Activated CD8-positive, alpha-beta T cell treated with anti-CD3 and anti-CD28 coated beads for 36 hours (primary cell): ENCODE measurements around the gene FBXW7. TPM values are rescaled to one million over a fixed set of nuclear protein-coding genes. Genes with fewer than 3 reads are reported as not detected.

Source experiments
- ATAC-seq: fragments of 200-7000 bp; cut with Tn5 transposase; one replicate; pipeline ENCODE4 v1.10.0; 2021; ENCODE audit warnings: mild to moderate bottlenecking, moderate library complexity
- CTCF ChIA-PET: fragments of 350-600 bp; sonication (Branson Sonifier 250); formaldehyde crosslinking; loops from one replicate; lab custom pipeline; 2021; ENCODE audit warnings: antibody characterized with exemption; lab: Charles Lee
- POLR2A ChIA-PET: fragments of 350-600 bp; sonication (Branson Sonifier 250); formaldehyde crosslinking; loops from one replicate; lab custom pipeline; 2021; ENCODE audit warnings: antibody characterized with exemption; lab: Charles Lee
- DNase-seq: peaks from one replicate; pipeline ENCODE4 v3.0.0-alpha.2; 2020
- H3K27ac Mint-ChIP-seq: one replicate; pipeline ENCODE4 v1.8.0; 2021; ENCODE audit warnings: mild to moderate bottlenecking, mixed read lengths
- H3K27me3 Mint-ChIP-seq: one replicate; pipeline ENCODE4 v1.8.0; 2021; ENCODE audit warnings: mixed read lengths
- H3K36me3 Mint-ChIP-seq: one replicate; pipeline ENCODE4 v1.8.0; 2021; ENCODE audit warnings: low read depth, mixed read lengths
- H3K4me1 Mint-ChIP-seq: one replicate; pipeline ENCODE4 v1.8.0; 2021; ENCODE audit warnings: low read depth, mixed read lengths
- H3K4me3 Mint-ChIP-seq: one replicate; pipeline ENCODE4 v1.8.0; 2021; ENCODE audit warnings: mild to moderate bottlenecking, moderate library complexity, mixed read lengths
- H3K9me3 Mint-ChIP-seq: one replicate; pipeline ENCODE4 v1.8.0; 2021; ENCODE audit warnings: mixed read lengths
- intact Hi-C: fragments of 100-400 bp; cut with micrococcal nuclease; formaldehyde crosslinking; loops from one replicate; pipeline ENCODE4 v1.10.0; 2022
- total RNA-seq, 2 experiments: library from RNA; stranded (reverse); gene quantifications; one replicate each; pipeline ENCODE4 v1.2.3, GENCODE V29; 2021
- TF ChIP-seq, protein P1 (sequence below): fragments of 200-600 bp; IDR thresholded peaks from one replicate; pipeline ENCODE4 v1.8.0; 2022; ENCODE audit warnings: antibody characterized with exemption, mild to moderate bottlenecking

Gene FBXW7
- total RNA-seq, 2 experiments from 2014 or later: 32.6 to 35.1 TPM

GRCh38 chr4:152394791-152395190 lies 141.1 kb downstream of the FBXW7 start:
- CTCF ChIA-PET: interaction anchor here (0.9 to 1.1 kb wide), 2 partner anchors 13 to 29 kb away, joined by 3 read pairs; no protein-coding TSS in a partner anchor
- intact Hi-C loops: no loop called here
- Mint-ChIP-seq H3K27ac (no peak overlapping the region), H3K4me1 (peaks cover 29% of the 10 kb centered on the region), H3K36me3 (peaks cover 5% of the 10 kb centered on the region), H3K27me3 (no peaks in the 10 kb centered on the region), H3K4me3 (no peak overlapping the region), H3K9me3 (no peaks in the 10 kb centered on the region)
- TF ChIP-seq, protein P1, sequence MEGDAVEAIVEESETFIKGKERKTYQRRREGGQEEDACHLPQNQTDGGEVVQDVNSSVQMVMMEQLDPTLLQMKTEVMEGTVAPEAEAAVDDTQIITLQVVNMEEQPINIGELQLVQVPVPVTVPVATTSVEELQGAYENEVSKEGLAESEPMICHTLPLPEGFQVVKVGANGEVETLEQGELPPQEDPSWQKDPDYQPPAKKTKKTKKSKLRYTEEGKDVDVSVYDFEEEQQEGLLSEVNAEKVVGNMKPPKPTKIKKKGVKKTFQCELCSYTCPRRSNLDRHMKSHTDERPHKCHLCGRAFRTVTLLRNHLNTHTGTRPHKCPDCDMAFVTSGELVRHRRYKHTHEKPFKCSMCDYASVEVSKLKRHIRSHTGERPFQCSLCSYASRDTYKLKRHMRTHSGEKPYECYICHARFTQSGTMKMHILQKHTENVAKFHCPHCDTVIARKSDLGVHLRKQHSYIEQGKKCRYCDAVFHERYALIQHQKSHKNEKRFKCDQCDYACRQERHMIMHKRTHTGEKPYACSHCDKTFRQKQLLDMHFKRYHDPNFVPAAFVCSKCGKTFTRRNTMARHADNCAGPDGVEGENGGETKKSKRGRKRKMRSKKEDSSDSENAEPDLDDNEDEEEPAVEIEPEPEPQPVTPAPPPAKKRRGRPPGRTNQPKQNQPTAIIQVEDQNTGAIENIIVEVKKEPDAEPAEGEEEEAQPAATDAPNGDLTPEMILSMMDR: no peak
- DNase-seq (no peak), ATAC-seq (no peak)
- POLR2A ChIA-PET: no interaction called here

DNA sequence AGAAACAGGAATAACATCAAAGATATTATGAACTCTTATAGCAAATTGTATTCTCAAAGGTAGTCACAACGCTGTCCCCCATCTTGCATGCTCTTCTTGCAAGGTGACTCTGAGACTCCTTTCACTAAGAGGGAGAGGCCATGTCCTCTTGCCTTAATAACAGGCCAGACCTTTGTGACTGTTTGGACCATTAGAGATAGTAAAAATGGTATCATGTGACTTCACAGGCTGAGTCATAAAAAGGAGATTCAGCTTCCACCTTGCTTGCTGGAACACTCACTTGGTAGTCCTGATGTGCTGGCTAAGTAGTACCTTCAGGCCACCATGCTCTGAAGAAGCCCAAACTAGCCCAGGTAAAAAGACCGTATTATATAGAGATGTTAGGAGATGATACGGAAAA lies 143.8 kb downstream of the FBXW7 start:
- intact Hi-C loops: no loop called here
- DNase-seq (no peak), ATAC-seq (no peak)
- H3K4me1 Mint-ChIP-seq: peaks cover 26% of the 10 kb centered on the region
- ChIA-PET POLR2A (no interaction called here), CTCF (interaction anchor here (0.9 kb wide), 1 partner anchor 346 kb away, joined by 3 read pairs; no protein-coding TSS in a partner anchor)
- H3K4me3 Mint-ChIP-seq: no peak overlapping the region
- H3K9me3 Mint-ChIP-seq: no peaks in the 10 kb centered on the region
- TF ChIP-seq, protein P1: no peak
- peaks cover 6% of the 10 kb centered on the region for H3K36me3 Mint-ChIP-seq
- H3K27me3 Mint-ChIP-seq: no peaks in the 10 kb centered on the region
- no peak overlapping the region for H3K27ac Mint-ChIP-seq

DNA sequence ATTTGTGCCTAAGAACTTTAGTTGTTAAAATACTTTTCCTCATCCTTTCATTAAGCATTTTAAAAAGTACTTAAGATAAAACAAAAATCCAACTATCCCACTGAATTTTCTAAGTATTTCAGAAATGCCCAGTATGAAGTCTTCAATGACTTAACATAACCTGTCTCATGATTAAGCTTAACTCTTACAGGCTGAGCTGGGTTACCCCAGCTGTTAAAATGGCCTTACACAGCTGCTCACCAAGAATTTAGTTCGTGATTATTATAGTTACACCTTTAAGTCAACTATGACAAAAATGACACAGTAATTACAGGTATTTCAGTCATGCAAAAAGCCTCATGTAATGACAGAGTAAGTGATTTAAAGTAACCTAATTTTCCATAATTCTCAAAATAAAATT lies 145.7 kb downstream of the FBXW7 start:
- CTCF ChIA-PET: interaction anchor here (2.4 kb wide), 1 partner anchor 18 kb away, joined by 7 read pairs; no protein-coding TSS in a partner anchor
- POLR2A ChIA-PET: no interaction called here
- Mint-ChIP-seq H3K27me3 (no peaks in the 10 kb centered on the region), H3K4me3 (no peak overlapping the region), H3K27ac (no peak overlapping the region), H3K9me3 (no peaks in the 10 kb centered on the region), H3K36me3 (peaks cover 6% of the 10 kb centered on the region), H3K4me1 (peaks cover 19% of the 10 kb centered on the region)
- DNase-seq (no peak), ATAC-seq (no peak)
- TF ChIP-seq, protein P1: no peak
- intact Hi-C loops: no loop called here

- ChIA-PET CTCF (interaction anchor here (2.4 kb wide), 1 partner anchor 19 kb away, joined by 7 read pairs; no protein-coding TSS in a partner anchor), POLR2A (interaction anchor here (0.9 kb wide), 1 partner anchor 196 kb away, joined by 4 read pairs; no protein-coding TSS in a partner anchor)
- DNase-seq (no peak), ATAC-seq (no peak)
- intact Hi-C loops: no loop called here
- Mint-ChIP-seq H3K27me3 (no peaks in the 10 kb centered on the region), H3K4me1 (peaks cover 13% of the 10 kb centered on the region), H3K4me3 (no peak overlapping the region), H3K36me3 (peaks cover 6% of the 10 kb centered on the region), H3K9me3 (no peaks in the 10 kb centered on the region), H3K27ac (no peak overlapping the region)
- TF ChIP-seq, protein P1: no peak
Measured at GRCh38 chr4:152389359-152389758, 146.5 kb downstream of the FBXW7 start.

DNA sequence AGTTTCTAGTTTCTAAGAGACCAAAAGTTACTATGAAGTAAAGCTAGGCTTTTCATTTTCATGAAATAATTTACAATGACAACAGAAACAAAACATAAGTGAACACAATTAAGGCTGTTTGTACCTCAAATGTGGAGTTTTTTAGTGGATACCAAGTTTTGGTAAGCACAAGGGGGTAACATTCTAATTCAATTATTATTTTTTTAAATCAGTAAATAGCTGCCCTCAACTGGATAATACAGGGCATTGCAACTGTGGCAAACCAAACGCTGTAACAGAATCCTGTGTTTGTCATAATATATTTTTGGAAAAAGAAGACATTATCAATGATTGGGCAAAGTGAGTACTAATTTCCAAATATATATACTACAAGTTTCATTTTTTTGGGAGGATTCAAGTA lies 150.3 kb downstream of the FBXW7 start:
- no peaks in the 10 kb centered on the region for H3K27me3 Mint-ChIP-seq
- intact Hi-C loops: no loop called here
- no peak for DNase-seq
- H3K4me3 Mint-ChIP-seq: no peak overlapping the region
- ATAC-seq: no peak
- ChIA-PET POLR2A (no interaction called here), CTCF (interaction anchor here (0.7 to 2.9 kb wide), 6 partner anchors 11 to 338 kb away, joined by 3 to 13 read pairs (median 3); no protein-coding TSS in a partner anchor)
- H3K4me1 Mint-ChIP-seq: peaks cover 23% of the 10 kb centered on the region
- no peaks in the 10 kb centered on the region for H3K9me3 Mint-ChIP-seq
- H3K36me3 Mint-ChIP-seq: peaks cover 2% of the 10 kb centered on the region
- TF ChIP-seq, protein P1: peak; percentile 61
- no peak overlapping the region for H3K27ac Mint-ChIP-seq
